Measurements from ENCODE around the gene XDH.

Gene XDH

GRCh38 chr2:31382452-31383120, 32.0 kb downstream of the XDH start:
- Histone ChIP-seq H3K4me1 (ENCODE audit: insufficient read depth, low read length, severe bottlenecking) (no peaks in the 10 kb centered on the region), H3K4me3 (ENCODE audit: low read depth, low read length, poor library complexity, severe bottlenecking) (no peak overlapping the region), H2AFZ (ENCODE audit: low read length) (no peak overlapping the region), H3K79me2 (ENCODE audit: insufficient read depth, low read length) (no peaks in the 10 kb centered on the region), H4K20me1 (ENCODE audit: insufficient read depth, low read length) (no peaks in the 10 kb centered on the region), H3K9ac (ENCODE audit: low read length) (no peak overlapping the region), H3K4me2 (ENCODE audit: low read length) (no peak overlapping the region), H3F3A (ENCODE audit: insufficient read depth, low read length) (no peaks in the 10 kb centered on the region), H3K27me3 (ENCODE audit: insufficient read depth, low read length) (no peaks in the 10 kb centered on the region), H3K9me3 (ENCODE audit: low read length) (no peaks in the 10 kb centered on the region), H3K27ac (ENCODE audit: low read depth, low read length, poor library complexity, severe bottlenecking) (no peak overlapping the region), H3K36me3 (ENCODE audit: insufficient read depth, low read length) (no peaks in the 10 kb centered on the region), H3K9me2 (ENCODE audit: low read depth, low read length) (no peaks in the 10 kb centered on the region)
- TF ChIP-seq EZH2 (IDR thresholded peaks at IDR 0.05; ENCODE audit: borderline replicate concordance, low read length), result no peak
- TF ChIP-seq, protein P1, sequence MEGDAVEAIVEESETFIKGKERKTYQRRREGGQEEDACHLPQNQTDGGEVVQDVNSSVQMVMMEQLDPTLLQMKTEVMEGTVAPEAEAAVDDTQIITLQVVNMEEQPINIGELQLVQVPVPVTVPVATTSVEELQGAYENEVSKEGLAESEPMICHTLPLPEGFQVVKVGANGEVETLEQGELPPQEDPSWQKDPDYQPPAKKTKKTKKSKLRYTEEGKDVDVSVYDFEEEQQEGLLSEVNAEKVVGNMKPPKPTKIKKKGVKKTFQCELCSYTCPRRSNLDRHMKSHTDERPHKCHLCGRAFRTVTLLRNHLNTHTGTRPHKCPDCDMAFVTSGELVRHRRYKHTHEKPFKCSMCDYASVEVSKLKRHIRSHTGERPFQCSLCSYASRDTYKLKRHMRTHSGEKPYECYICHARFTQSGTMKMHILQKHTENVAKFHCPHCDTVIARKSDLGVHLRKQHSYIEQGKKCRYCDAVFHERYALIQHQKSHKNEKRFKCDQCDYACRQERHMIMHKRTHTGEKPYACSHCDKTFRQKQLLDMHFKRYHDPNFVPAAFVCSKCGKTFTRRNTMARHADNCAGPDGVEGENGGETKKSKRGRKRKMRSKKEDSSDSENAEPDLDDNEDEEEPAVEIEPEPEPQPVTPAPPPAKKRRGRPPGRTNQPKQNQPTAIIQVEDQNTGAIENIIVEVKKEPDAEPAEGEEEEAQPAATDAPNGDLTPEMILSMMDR (IDR thresholded peaks at IDR 0.05; ENCODE audit: low read length), result no peak

DNA sequence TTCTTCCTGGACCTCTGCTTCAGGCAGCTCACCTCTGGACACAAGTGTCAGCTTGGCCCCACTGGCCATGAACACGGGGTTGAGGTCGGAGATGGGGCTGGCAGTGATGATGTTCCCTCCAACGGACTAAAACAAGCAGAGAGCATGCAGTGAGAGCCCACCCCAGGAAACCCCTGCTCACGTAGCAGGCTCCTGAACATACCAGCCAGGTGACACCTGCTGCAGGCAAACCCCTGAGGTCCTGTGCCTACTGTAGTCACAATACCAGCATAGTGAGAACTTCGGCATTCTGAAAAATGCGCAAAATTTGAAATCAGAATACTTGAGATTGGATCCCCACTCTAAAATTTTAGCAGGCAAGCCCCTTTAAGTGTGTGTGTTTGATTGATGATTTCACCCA, 32.9 kb downstream of the XDH start:
- H4K20me1 ChIP-seq (ENCODE audit: insufficient read depth, low read length), result no peaks in the 10 kb centered on the region
- no peak overlapping the region for H3K4me2 ChIP-seq (ENCODE audit: low read length)
- TF ChIP-seq, protein P1 (IDR thresholded peaks at IDR 0.05; ENCODE audit: low read length), result no peak
- no peak for TF ChIP-seq EZH2 (IDR thresholded peaks at IDR 0.05; ENCODE audit: borderline replicate concordance, low read length)
- no peaks in the 10 kb centered on the region for H3K4me1 ChIP-seq (ENCODE audit: insufficient read depth, low read length, severe bottlenecking)
- no peaks in the 10 kb centered on the region for H3K27me3 ChIP-seq (ENCODE audit: insufficient read depth, low read length)
- no peaks in the 10 kb centered on the region for H3F3A ChIP-seq (ENCODE audit: insufficient read depth, low read length)
- no peaks in the 10 kb centered on the region for H3K36me3 ChIP-seq (ENCODE audit: insufficient read depth, low read length)
- H3K9ac ChIP-seq (ENCODE audit: low read length), result no peak overlapping the region
- no peak overlapping the region for H3K27ac ChIP-seq (ENCODE audit: low read depth, low read length, poor library complexity, severe bottlenecking)
- H3K79me2 ChIP-seq (ENCODE audit: insufficient read depth, low read length), result no peaks in the 10 kb centered on the region
- H2AFZ ChIP-seq (ENCODE audit: low read length), result no peak overlapping the region
- H3K4me3 ChIP-seq (ENCODE audit: low read depth, low read length, poor library complexity, severe bottlenecking), result no peak overlapping the region
- no peaks in the 10 kb centered on the region for H3K9me2 ChIP-seq (ENCODE audit: low read depth, low read length)
- no peaks in the 10 kb centered on the region for H3K9me3 ChIP-seq (ENCODE audit: low read length)

- H3K79me2 ChIP-seq (ENCODE audit: insufficient read depth, low read length), result no peaks in the 10 kb centered on the region
- no peaks in the 10 kb centered on the region for H4K20me1 ChIP-seq (ENCODE audit: insufficient read depth, low read length)
- H3K4me1 ChIP-seq (ENCODE audit: insufficient read depth, low read length, severe bottlenecking), result no peaks in the 10 kb centered on the region
- H3K27me3 ChIP-seq (ENCODE audit: insufficient read depth, low read length), result no peaks in the 10 kb centered on the region
- H3K4me3 ChIP-seq (ENCODE audit: low read depth, low read length, poor library complexity, severe bottlenecking), result no peak overlapping the region
- H2AFZ ChIP-seq (ENCODE audit: low read length), result no peak overlapping the region
- no peaks in the 10 kb centered on the region for H3K36me3 ChIP-seq (ENCODE audit: insufficient read depth, low read length)
- H3F3A ChIP-seq (ENCODE audit: insufficient read depth, low read length), result no peaks in the 10 kb centered on the region
- no peak overlapping the region for H3K27ac ChIP-seq (ENCODE audit: low read depth, low read length, poor library complexity, severe bottlenecking)
- no peak for TF ChIP-seq EZH2 (IDR thresholded peaks at IDR 0.05; ENCODE audit: borderline replicate concordance, low read length)
- TF ChIP-seq, protein P1 (IDR thresholded peaks at IDR 0.05; ENCODE audit: low read length), result no peak
- no peaks in the 10 kb centered on the region for H3K9me2 ChIP-seq (ENCODE audit: low read depth, low read length)
- no peak overlapping the region for H3K4me2 ChIP-seq (ENCODE audit: low read length)
- no peak overlapping the region for H3K9ac ChIP-seq (ENCODE audit: low read length)
- H3K9me3 ChIP-seq (ENCODE audit: low read length), result no peaks in the 10 kb centered on the region
Measured at GRCh38 chr2:31380243-31380642, 34.3 kb downstream of the XDH start.
